SK-N-SH (cell line): Measurements from ENCODE around the gene NOA1. TPM values are rescaled to one million over a fixed set of nuclear protein-coding genes. Genes with fewer than 3 reads are reported as not detected.

Experiments
- CTCF ChIA-PET: fragments of 300-600, 350-600 bp; formaldehyde crosslinking; extraction: SDS; loops from one replicate; lab custom pipeline; 2021; lab: Yijun Ruan, JAX
- POLR2A ChIA-PET: fragments of 350-600 bp; sonication (Branson Sonifier 250); formaldehyde crosslinking; extraction: SDS; loops from one replicate; lab custom pipeline; 2020; ENCODE audit warnings: antibody characterized with exemption, inconsistent platforms; lab: Yijun Ruan, JAX
- DNase-seq: peaks from one replicate; pipeline ENCODE4 v3.0.0; 2012
- H2AFZ ChIP-seq: fragments of 200-600 bp; sonication (generic); 2 replicates; pipeline ENCODE4 v1.8.1; 2016; ENCODE audit warnings: antibody characterized with exemption, mild to moderate bottlenecking, low read depth
- H3F3A ChIP-seq: fragments of 200-600 bp; sonication (generic); replicated peaks from 2 replicates; pipeline ENCODE3; 2016; ENCODE audit warnings: antibody characterized with exemption, mild to moderate bottlenecking; ENCODE audit not compliant: insufficient read depth
- H3K27ac ChIP-seq, 2 experiments: fragments of 200-500 bp in 1 of 2; fragments of 200-600 bp in 1 of 2; sonication (Bioruptor generic) in 1 of 2; sonication (generic), shearing (Covaris generic) in 1 of 2; 2 replicates each; pipeline versions ENCODE4 v1.5.1 to v1.6.1; 2014 to 2016; ENCODE audit warnings: low read depth in 2 of 2, inconsistent platforms in 1 of 2, low read length in 1 of 2, mild to moderate bottlenecking in 1 of 2, mixed read lengths in 1 of 2
- H3K27me3 ChIP-seq: fragments of 200-600 bp; sonication (generic), shearing (Covaris generic); 2 replicates; pipeline ENCODE4 v1.6.1; 2016; ENCODE audit warnings: mixed run types; ENCODE audit not compliant: insufficient read depth
- H3K36me3 ChIP-seq, 2 experiments: fragments of 200-500 bp in 1 of 2; fragments of 200-600 bp in 1 of 2; sonication (Bioruptor generic) in 1 of 2; sonication (generic) in 1 of 2; replicated peaks in 1 of 2; 2 replicates each; pipeline versions ENCODE3 to v1.5.1; 2014 to 2016; ENCODE audit warnings: low read length in 1 of 2, mild to moderate bottlenecking in 1 of 2; ENCODE audit not compliant: insufficient read depth in 2 of 2, control insufficient read depth in 1 of 2
- H3K4me1 ChIP-seq, 2 experiments: fragments of 200-500 bp in 1 of 2; fragments of 200-600 bp in 1 of 2; sonication (Bioruptor generic) in 1 of 2; sonication (generic), shearing (Covaris generic) in 1 of 2; 2 replicates each; pipeline versions ENCODE4 v1.5.1 to v1.6.1; 2014 to 2016; ENCODE audit warnings: low read depth in 1 of 2, low read length in 1 of 2, mixed run types in 1 of 2; ENCODE audit not compliant: insufficient read depth in 2 of 2, control insufficient read depth in 1 of 2
- H3K4me2 ChIP-seq: fragments of 200-600 bp; sonication (generic), shearing (Covaris generic); 2 replicates; pipeline ENCODE4 v1.6.1; 2017; ENCODE audit warnings: mixed run types
- H3K4me3 ChIP-seq, 2 experiments: fragments of 200-500 bp in 1 of 2; fragments of 200-600 bp in 1 of 2; sonication (Bioruptor generic) in 1 of 2; sonication (generic), shearing (Covaris generic) in 1 of 2; 2 replicates each; pipeline versions ENCODE4 v1.5.1 to v1.8.1; 2014 to 2016; ENCODE audit warnings: low read depth in 2 of 2, inconsistent platforms in 1 of 2, low read length in 1 of 2, mild to moderate bottlenecking in 1 of 2, mixed read lengths in 1 of 2, moderate library complexity in 1 of 2
- H3K79me2 ChIP-seq: fragments of 200-600 bp; sonication (generic); 2 replicates; pipeline ENCODE4 v1.8.1; 2017; ENCODE audit warnings: mild to moderate bottlenecking; ENCODE audit not compliant: insufficient read depth
- H3K9ac ChIP-seq: fragments of 200-600 bp; sonication (generic); 2 replicates; pipeline ENCODE4 v1.6.1; 2017; ENCODE audit warnings: mixed run types
- H3K9me2 ChIP-seq: fragments of 200-600 bp; sonication (generic); 2 replicates; pipeline ENCODE4 v1.6.1; 2017; ENCODE audit warnings: mixed run types
- H3K9me3 ChIP-seq: fragments of 200-600 bp; sonication (generic); 2 replicates; pipeline ENCODE4 v1.6.1; 2017; ENCODE audit warnings: mixed run types, mild to moderate bottlenecking, moderate library complexity
- H4K20me1 ChIP-seq: fragments of 200-600 bp; sonication (generic); 2 replicates; pipeline ENCODE4 v1.6.1; 2017; ENCODE audit warnings: mild to moderate bottlenecking, mixed run types; ENCODE audit not compliant: insufficient read depth
- CTCF ChIP-seq: fragments of 200-600 bp; sonication (generic); IDR thresholded peaks from 2 replicates; pipeline ENCODE4 v1.6.1; 2017; ENCODE audit warnings: antibody characterized with exemption, mild to moderate bottlenecking, moderate library complexity
- EP300 ChIP-seq, 2 experiments: IDR thresholded peaks; 2 replicates each; pipeline versions ENCODE4 v1.4.0 to v1.6.1; 2012; ENCODE audit warnings: borderline replicate concordance in 1 of 2, low read depth in 1 of 2, low read length in 1 of 2
- FOSL2 ChIP-seq: IDR thresholded peaks from 2 replicates; pipeline ENCODE4 v1.4.0; 2012; ENCODE audit warnings: low read depth, mild to moderate bottlenecking, moderate library complexity, borderline replicate concordance
- FOXJ3 ChIP-seq: sonication (generic); formaldehyde crosslinking; IDR thresholded peaks from 2 replicates; pipeline ENCODE4 v1.5.1; 2020; ENCODE audit warnings: mild to moderate bottlenecking, missing genetic modification reagents
- GATA2 ChIP-seq: sonication (generic); formaldehyde crosslinking; IDR thresholded peaks from 2 replicates; pipeline ENCODE4 v1.5.0; 2020; ENCODE audit warnings: mild to moderate bottlenecking, missing genetic modification reagents
- JUND ChIP-seq: IDR thresholded peaks from 2 replicates; pipeline ENCODE4 v1.4.0; 2012
- MAX ChIP-seq: IDR thresholded peaks from 2 replicates; pipeline ENCODE4 v1.4.0; 2012; ENCODE audit warnings: low read depth
- NRF1 ChIP-seq: IDR thresholded peaks from 2 replicates; pipeline ENCODE4 v1.6.1; 2012; ENCODE audit warnings: low read depth, mild to moderate bottlenecking, low read length
- POLR2AphosphoS5 ChIP-seq: IDR thresholded peaks from 2 replicates; pipeline ENCODE4 v1.6.1; 2012; ENCODE audit warnings: low read depth, low read length
- RAD21 ChIP-seq: IDR thresholded peaks from 2 replicates; pipeline ENCODE4 v1.6.1; 2012; ENCODE audit warnings: mild to moderate bottlenecking, low read length
- RCOR1 ChIP-seq: fragments of 150-350 bp; IDR thresholded peaks from 2 replicates; pipeline ENCODE4 v1.6.1; 2017; ENCODE audit warnings: antibody characterized with exemption, low read length
- REST ChIP-seq: IDR thresholded peaks from 2 replicates; pipeline ENCODE4 v1.6.1; 2012; ENCODE audit warnings: mild to moderate bottlenecking, low read depth, low read length, moderate library complexity
- RXRA ChIP-seq: IDR thresholded peaks from 2 replicates; pipeline ENCODE4 v1.4.0; 2012; ENCODE audit warnings: low read depth, mild to moderate bottlenecking, borderline replicate concordance
- SIN3A ChIP-seq: IDR thresholded peaks from 2 replicates; pipeline ENCODE4 v1.6.1; 2012; ENCODE audit warnings: low read depth, mild to moderate bottlenecking, low read length, moderate library complexity, borderline replicate concordance
- SMC3 ChIP-seq: IDR thresholded peaks from 2 replicates; pipeline ENCODE4 v1.6.1; 2012; ENCODE audit warnings: low read depth, low read length, improper control_type of control experiment
- TCF12 ChIP-seq: IDR thresholded peaks from 2 replicates; pipeline ENCODE4 v1.4.0; 2012
- TEAD4 ChIP-seq: IDR thresholded peaks from 2 replicates; pipeline ENCODE4 v1.4.0; 2012; ENCODE audit warnings: mild to moderate bottlenecking, borderline replicate concordance; ENCODE audit not compliant: insufficient read depth
- USF1 ChIP-seq: IDR thresholded peaks from 2 replicates; pipeline ENCODE4 v1.4.0; 2012; ENCODE audit warnings: low read depth, borderline replicate concordance
- USF2 ChIP-seq: fragments of 150-350 bp; IDR thresholded peaks from 2 replicates; pipeline ENCODE4 v1.6.1; 2017; ENCODE audit warnings: antibody characterized with exemption, low read length, low read depth, borderline replicate concordance
- YY1 ChIP-seq: IDR thresholded peaks from 2 replicates; pipeline ENCODE4 v1.4.0; 2012; ENCODE audit warnings: low read depth, mild to moderate bottlenecking
- polyA plus RNA-seq, 3 experiments: library from polyadenylated mRNA; depleted of rRNA; stranded (reverse); fragments of >200 nt; gene quantifications; 2 replicates each; pipeline ENCODE4 v1.2.3, GENCODE V29; 2012

Gene NOA1
- polyA plus RNA-seq, 1 of the 3 experiments (the other 2 are of a cell fraction), result 11.8 TPM

- H3K9me2 ChIP-seq, result no peaks in the 10 kb centered on the region
- H2AFZ ChIP-seq, result no peak overlapping the region
- H3K4me2 ChIP-seq, result no peak overlapping the region
- H4K20me1 ChIP-seq, result no peaks in the 10 kb centered on the region
- H3K9ac ChIP-seq, result no peak overlapping the region
- H3K4me1 ChIP-seq, result no peaks in the 10 kb centered on the region
- CTCF ChIA-PET, result no interaction called here
- peaks cover 13% of the 10 kb centered on the region for H3K79me2 ChIP-seq
- H3K27ac ChIP-seq, result no peak overlapping the region
- H3K4me3 ChIP-seq, result no peak overlapping the region
- POLR2A ChIA-PET, result no interaction called here
- H3K36me3 ChIP-seq, result peaks cover 0 to 36% of the 10 kb centered on the region in 2 experiments
- TF ChIP-seq SIN3A (no peak), REST (no peak), USF1 (no peak), MAX (no peak), RAD21 (no peak), GATA2 (CRISPR knock-in tag) (no peak), NRF1 (no peak), USF2 (no peak), EP300 (IDR thresholded peaks at IDR 0.05; ENCODE audit: borderline replicate concordance in 1 of 2, low read depth in 1 of 2, low read length in 1 of 2) (no peak), POLR2AphosphoS5 (no peak), RXRA (no peak), RCOR1 (no peak), CTCF (no peak), FOSL2 (no peak), TCF12 (no peak), TEAD4 (no peak), YY1 (no peak), FOXJ3 (no peak), JUND (no peak), SMC3 (no peak)
- no peaks in the 10 kb centered on the region for H3K27me3 ChIP-seq
- peaks cover 3% of the 10 kb centered on the region for H3F3A ChIP-seq
- DNase-seq, result no peak
- no peaks in the 10 kb centered on the region for H3K9me3 ChIP-seq
Measured at GRCh38 chr4:56940971-56941370, 36.4 kb downstream of the NOA1 start.
